Activated CD8-positive, alpha-beta T cell treated with anti-CD3 and anti-CD28 coated beads, Interleukin-2, amount 10 ng/mL, durations not matched to agents 7 days and 5 days (primary cell): ENCODE results near the gene MT1A. TPM values are rescaled to one million over a fixed set of nuclear protein-coding genes. Genes with fewer than 3 reads are reported as not detected.

Experiments used
- ATAC-seq: fragments of 150-1000 bp; cut with Tn5 transposase; one replicate; pipeline ENCODE4 v1.10.0; 2021; ENCODE audit warnings: moderate library complexity
- CTCF ChIA-PET: fragments of 350-600 bp; sonication (Branson Sonifier 250); formaldehyde crosslinking; loops from one replicate; lab custom pipeline; 2021; ENCODE audit warnings: antibody characterized with exemption; lab: Charles Lee
- POLR2A ChIA-PET: fragments of 350-600 bp; sonication (Branson Sonifier 250); formaldehyde crosslinking; loops from one replicate; lab custom pipeline; 2021; ENCODE audit warnings: antibody characterized with exemption; lab: Charles Lee
- DNase-seq: peaks from one replicate; pipeline ENCODE4 v3.0.0-alpha.2; 2020
- H3K27ac Mint-ChIP-seq: one replicate; pipeline ENCODE4 v1.8.0; 2021; ENCODE audit warnings: mild to moderate bottlenecking, mixed read lengths
- H3K27me3 Mint-ChIP-seq: one replicate; pipeline ENCODE4 v1.8.0; 2021; ENCODE audit warnings: low read depth, mixed read lengths
- H3K36me3 Mint-ChIP-seq: one replicate; pipeline ENCODE4 v1.8.0; 2021; ENCODE audit warnings: low read depth, mixed read lengths
- H3K4me1 Mint-ChIP-seq: one replicate; pipeline ENCODE4 v1.8.0; 2021; ENCODE audit warnings: low read depth, mixed read lengths
- H3K4me3 Mint-ChIP-seq: one replicate; pipeline ENCODE4 v1.8.0; 2021; ENCODE audit warnings: mild to moderate bottlenecking, mixed read lengths
- H3K9me3 Mint-ChIP-seq: one replicate; pipeline ENCODE4 v1.8.0; 2022; ENCODE audit warnings: mixed read lengths; ENCODE audit not compliant: insufficient read depth
- total RNA-seq, 2 experiments: library from RNA; stranded (reverse); gene quantifications; one replicate each; pipeline ENCODE4 v1.2.3, GENCODE V29; 2021

The MT1A gene
- total RNA-seq, 2 experiments from 2014 or later: not detected

GRCh38 chr16:56632156-56632847 lies 6.2 kb upstream of the MT1A start, which contains the start of gene MT1M:
Gene MT1M, plus strand, starts transcription at chr16:56632659. Its CDS starts 73 bp downstream, at chr16:56632732.
- POLR2A ChIA-PET: no interaction called here

GRCh38 chr16:56632848-56633365 lies 5.6 kb upstream of the MT1A start:
- H3K4me1 Mint-ChIP-seq: peaks cover 32% of the 10 kb centered on the region
- H3K36me3 Mint-ChIP-seq: no peaks in the 10 kb centered on the region
- DNase-seq (no peak), ATAC-seq (no peak)
- no peaks in the 10 kb centered on the region for H3K9me3 Mint-ChIP-seq
- peak overlapping the region; percentile 55 for H3K4me3 Mint-ChIP-seq
- POLR2A ChIA-PET: no interaction called here
- H3K27ac Mint-ChIP-seq: no peak overlapping the region
- CTCF ChIA-PET: no interaction called here
- peaks cover 86% of the 10 kb centered on the region for H3K27me3 Mint-ChIP-seq

More at GRCh38 chr16:56632156-56632847, 6.2 kb upstream of the MT1A start, which contains the start of gene MT1M:
- DNase-seq (no peak), ATAC-seq (peak; percentile 54)
- peak within 1 kb of the TSS; percentile 56 for H3K4me3 Mint-ChIP-seq
- H3K4me1 Mint-ChIP-seq: peaks cover 29% of the 10 kb centered on the region
- H3K36me3 Mint-ChIP-seq: no peaks in the 10 kb centered on the region
- no peaks in the 10 kb centered on the region for H3K9me3 Mint-ChIP-seq
- H3K27me3 Mint-ChIP-seq: peaks cover 81% of the 10 kb centered on the region
- H3K27ac Mint-ChIP-seq: no peak within 1 kb of the TSS
- CTCF ChIA-PET: interaction anchor here (1.1 kb wide), 1 partner anchor 32 kb away, joined by 3 read pairs; no protein-coding TSS in a partner anchor

GRCh38 chr16:56633535-56633934 lies 4.9 kb upstream of the MT1A start:
- no peak for DNase-seq
- POLR2A ChIA-PET: interaction anchor here (1.7 kb wide), 1 partner anchor 8 kb away, joined by 6 read pairs; the partner anchor contains the start of gene MT1E
- H3K4me3 Mint-ChIP-seq: no peak overlapping the region
- peaks cover 36% of the 10 kb centered on the region for H3K4me1 Mint-ChIP-seq
- no peak for ATAC-seq
- no peaks in the 10 kb centered on the region for H3K36me3 Mint-ChIP-seq
- no peak overlapping the region for H3K27ac Mint-ChIP-seq
- no peaks in the 10 kb centered on the region for H3K9me3 Mint-ChIP-seq
- CTCF ChIA-PET: no interaction called here
- H3K27me3 Mint-ChIP-seq: peaks cover 89% of the 10 kb centered on the region

GRCh38 chr16:56634715-56635440 lies 3.6 kb upstream of the MT1A start:
- Mint-ChIP-seq H3K27ac (no peak overlapping the region), H3K36me3 (no peaks in the 10 kb centered on the region), H3K27me3 (peaks cover 91% of the 10 kb centered on the region), H3K9me3 (no peaks in the 10 kb centered on the region), H3K4me3 (peak overlapping the region; percentile 30), H3K4me1 (peaks cover 38% of the 10 kb centered on the region)
- ATAC-seq (no peak), DNase-seq (no peak)
- CTCF ChIA-PET: interaction anchor here (1.5 kb wide), 1 partner anchor 67 kb away, joined by 3 read pairs; no protein-coding TSS in a partner anchor
- POLR2A ChIA-PET: interaction anchor here (1.7 kb wide), 1 partner anchor 9 kb away, joined by 6 read pairs; the partner anchor contains the start of gene MT1E

- DNase-seq: no peak
- Mint-ChIP-seq H3K4me3 (peak overlapping the region; percentile 40), H3K4me1 (peaks cover 38% of the 10 kb centered on the region), H3K27ac (no peak overlapping the region), H3K36me3 (no peaks in the 10 kb centered on the region), H3K27me3 (peaks cover 91% of the 10 kb centered on the region), H3K9me3 (no peaks in the 10 kb centered on the region)
- CTCF ChIA-PET: interaction anchor here (1.5 kb wide), 1 partner anchor 67 kb away, joined by 3 read pairs; no protein-coding TSS in a partner anchor
- POLR2A ChIA-PET: interaction anchor here (0.6 to 1.7 kb wide), 2 partner anchors 10 to 60 kb away, joined by 3 to 6 read pairs; partner anchors contain the start of gene MT1E
- ATAC-seq: peak; percentile 11
Observed at GRCh38 chr16:56635441-56635967, 3.0 kb upstream of the MT1A start.

DNA sequence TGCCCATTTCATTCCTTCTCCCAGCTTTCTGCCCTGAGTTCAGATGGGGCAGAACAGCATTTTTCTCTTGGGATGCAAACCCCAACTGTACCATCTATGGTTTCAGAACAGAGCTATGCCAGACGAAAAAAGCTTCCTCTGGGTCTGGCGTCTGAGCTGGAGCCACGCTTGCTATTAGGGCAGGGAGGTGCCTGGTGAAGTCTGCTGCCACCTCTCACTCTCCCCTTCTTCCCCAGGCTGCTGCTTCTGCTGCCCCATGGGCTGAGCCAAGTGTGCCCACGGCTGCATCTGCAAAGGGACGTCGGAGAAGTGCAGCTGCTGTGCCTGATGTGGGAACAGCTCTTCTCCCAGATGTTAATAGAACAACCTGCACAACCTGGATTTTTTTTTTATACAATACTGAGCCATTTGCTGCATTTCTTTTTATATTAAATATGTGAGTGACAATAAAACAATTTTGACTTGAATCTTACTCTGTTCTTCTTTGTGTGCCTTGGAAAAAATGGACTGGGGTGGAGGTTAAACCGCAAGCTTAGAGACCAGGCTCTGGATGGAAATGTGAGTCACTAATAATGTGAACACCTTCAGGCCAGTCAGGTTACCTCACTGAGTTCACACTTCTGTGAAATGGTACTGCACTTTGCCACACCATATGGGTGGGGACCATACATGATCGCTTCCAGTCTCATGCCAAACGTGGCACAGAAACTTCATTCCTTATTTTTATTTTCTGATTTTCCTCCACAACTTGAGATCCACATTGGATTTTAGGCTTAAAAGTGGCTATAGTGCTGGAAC lies 1.7 kb upstream of the MT1A start:
- no peak overlapping the region for H3K4me3 Mint-ChIP-seq
- H3K27ac Mint-ChIP-seq: no peak overlapping the region
- no peaks in the 10 kb centered on the region for H3K36me3 Mint-ChIP-seq
- ChIA-PET POLR2A (interaction anchor here (1.0 kb wide), 1 partner anchor 46 kb away, joined by 3 read pairs; no protein-coding TSS in a partner anchor), CTCF (interaction anchor here (0.7 kb wide), 1 partner anchor 11 kb away, joined by 3 read pairs; the partner anchor contains the start of gene MT1E)
- ATAC-seq (no peak), DNase-seq (no peak)
- H3K9me3 Mint-ChIP-seq: no peaks in the 10 kb centered on the region
- peaks cover 35% of the 10 kb centered on the region for H3K4me1 Mint-ChIP-seq
- H3K27me3 Mint-ChIP-seq: peaks cover 89% of the 10 kb centered on the region

GRCh38 chr16:56639045-56639444 lies 579 bp downstream of the MT1A start:
- H3K9me3 Mint-ChIP-seq: no peaks in the 10 kb centered on the region
- no peak for ATAC-seq
- no peak for DNase-seq
- ChIA-PET POLR2A (interaction anchor here (1.0 kb wide), 1 partner anchor 11 kb away, joined by 3 read pairs; no protein-coding TSS in a partner anchor), CTCF (no interaction called here)
- H3K4me3 Mint-ChIP-seq: no peak overlapping the region
- no peak overlapping the region for H3K27ac Mint-ChIP-seq
- H3K27me3 Mint-ChIP-seq: peaks cover 81% of the 10 kb centered on the region
- H3K4me1 Mint-ChIP-seq: peaks cover 47% of the 10 kb centered on the region
- no peaks in the 10 kb centered on the region for H3K36me3 Mint-ChIP-seq

DNA sequence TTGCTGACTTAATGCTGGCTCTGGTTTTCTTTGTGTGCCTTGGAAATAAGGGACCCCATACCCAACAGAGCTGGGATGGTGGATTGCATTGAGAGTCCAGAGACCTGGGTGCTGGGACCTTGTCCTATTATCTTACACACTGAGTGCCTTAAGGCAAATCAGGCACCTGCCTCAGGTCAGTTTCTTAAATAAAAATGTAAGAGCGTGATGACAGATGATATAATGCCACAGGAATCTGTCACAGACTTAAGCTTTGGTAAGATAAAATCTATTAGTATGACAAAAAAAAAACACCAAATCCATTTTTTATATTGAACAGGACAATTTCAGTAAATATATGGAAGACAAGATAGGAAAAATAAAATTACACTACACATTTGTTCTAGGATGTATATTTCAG lies 1.6 kb downstream of the MT1A start:
- Mint-ChIP-seq H3K36me3 (no peaks in the 10 kb centered on the region), H3K27ac (no peak overlapping the region), H3K4me3 (no peak overlapping the region), H3K4me1 (peaks cover 47% of the 10 kb centered on the region), H3K9me3 (no peaks in the 10 kb centered on the region), H3K27me3 (peaks cover 73% of the 10 kb centered on the region)
- ATAC-seq: no peak
- ChIA-PET CTCF (interaction anchor here (0.9 kb wide), 1 partner anchor 61 kb away, joined by 4 read pairs; no protein-coding TSS in a partner anchor), POLR2A (interaction anchor here (1.0 to 1.9 kb wide), 2 partner anchors 12 to 15 kb away, joined by 3 to 7 read pairs; partner anchors contain the start of gene MT1E)
- no peak for DNase-seq

GRCh38 chr16:56641166-56641565 lies 2.7 kb downstream of the MT1A start:
- ChIA-PET CTCF (interaction anchor here (0.6 to 3.6 kb wide), 5 partner anchors 11 to 64 kb away, joined by 3 to 19 read pairs (median 4); partner anchors contain the start of gene MT1X), POLR2A (interaction anchor here (1.9 kb wide), 1 partner anchor 16 kb away, joined by 7 read pairs; the partner anchor contains the start of gene MT1E)
- Mint-ChIP-seq H3K36me3 (no peaks in the 10 kb centered on the region), H3K27me3 (peaks cover 72% of the 10 kb centered on the region), H3K4me1 (peaks cover 39% of the 10 kb centered on the region), H3K9me3 (no peaks in the 10 kb centered on the region), H3K4me3 (no peak overlapping the region), H3K27ac (no peak overlapping the region)
- no peak for ATAC-seq
- no peak for DNase-seq

GRCh38 chr16:56643080-56643778 lies 4.8 kb downstream of the MT1A start:
- DNase-seq (peak; percentile 87), ATAC-seq (peak; percentile 100)
- Mint-ChIP-seq H3K9me3 (no peaks in the 10 kb centered on the region), H3K27ac (no peak overlapping the region), H3K27me3 (peaks cover 69% of the 10 kb centered on the region), H3K4me1 (peaks cover 28% of the 10 kb centered on the region), H3K4me3 (peak overlapping the region; percentile 66), H3K36me3 (no peaks in the 10 kb centered on the region)
- ChIA-PET CTCF (interaction anchor here (0.8 to 5.4 kb wide), 27 partner anchors 9 to 129 kb away, joined by 3 to 34 read pairs (median 4); partner anchors contain the start of genes MT1B and MT2A), POLR2A (interaction anchor here (1.2 to 1.8 kb wide), 5 partner anchors 13 to 40 kb away, joined by 3 to 12 read pairs (median 4); partner anchors contain the start of genes MT1E, MT1F, MT1X and MT2A)
